ENCODE data around the gene SARS1.

- TF ChIP-seq, protein P1, sequence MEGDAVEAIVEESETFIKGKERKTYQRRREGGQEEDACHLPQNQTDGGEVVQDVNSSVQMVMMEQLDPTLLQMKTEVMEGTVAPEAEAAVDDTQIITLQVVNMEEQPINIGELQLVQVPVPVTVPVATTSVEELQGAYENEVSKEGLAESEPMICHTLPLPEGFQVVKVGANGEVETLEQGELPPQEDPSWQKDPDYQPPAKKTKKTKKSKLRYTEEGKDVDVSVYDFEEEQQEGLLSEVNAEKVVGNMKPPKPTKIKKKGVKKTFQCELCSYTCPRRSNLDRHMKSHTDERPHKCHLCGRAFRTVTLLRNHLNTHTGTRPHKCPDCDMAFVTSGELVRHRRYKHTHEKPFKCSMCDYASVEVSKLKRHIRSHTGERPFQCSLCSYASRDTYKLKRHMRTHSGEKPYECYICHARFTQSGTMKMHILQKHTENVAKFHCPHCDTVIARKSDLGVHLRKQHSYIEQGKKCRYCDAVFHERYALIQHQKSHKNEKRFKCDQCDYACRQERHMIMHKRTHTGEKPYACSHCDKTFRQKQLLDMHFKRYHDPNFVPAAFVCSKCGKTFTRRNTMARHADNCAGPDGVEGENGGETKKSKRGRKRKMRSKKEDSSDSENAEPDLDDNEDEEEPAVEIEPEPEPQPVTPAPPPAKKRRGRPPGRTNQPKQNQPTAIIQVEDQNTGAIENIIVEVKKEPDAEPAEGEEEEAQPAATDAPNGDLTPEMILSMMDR (IDR thresholded peaks at IDR 0.05; ENCODE audit: low read depth, low read length, missing input control), result no peak
- TF ChIP-seq RAD21 (IDR thresholded peaks at IDR 0.05), result no peak
- TF ChIP-seq, protein P2, sequence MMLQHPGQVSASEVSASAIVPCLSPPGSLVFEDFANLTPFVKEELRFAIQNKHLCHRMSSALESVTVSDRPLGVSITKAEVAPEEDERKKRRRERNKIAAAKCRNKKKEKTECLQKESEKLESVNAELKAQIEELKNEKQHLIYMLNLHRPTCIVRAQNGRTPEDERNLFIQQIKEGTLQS (IDR thresholded peaks at IDR 0.05), result no peak
- no peak for TF ChIP-seq GABPA (IDR thresholded peaks at IDR 0.05 in 1 of 2, conservative IDR thresholded peaks at IDR 0.05 in 1 of 2)
- no peak for TF ChIP-seq ZBTB33 (IDR thresholded peaks at IDR 0.05)
- TF ChIP-seq FOXA1 (IDR thresholded peaks at IDR 0.05), result no peak
- TF ChIP-seq TAF1 (conservative IDR thresholded peaks at IDR 0.05), result no peak
- TF ChIP-seq HNF4G (IDR thresholded peaks at IDR 0.05), result no peak
- no peak for TF ChIP-seq MAX (IDR thresholded peaks at IDR 0.05)
- TF ChIP-seq YY1 (IDR thresholded peaks at IDR 0.05), result no peak
- no peak for TF ChIP-seq JUND (IDR thresholded peaks at IDR 0.05)
- no peak for TF ChIP-seq RXRA (IDR thresholded peaks at IDR 0.05)
- TF ChIP-seq EGR1 (IDR thresholded peaks at IDR 0.05; ENCODE audit: low read depth in 2 of 2), result no peak
- TF ChIP-seq SP1 (IDR thresholded peaks at IDR 0.05), result no peak
Observed at GRCh38 chr1:109206339-109206738, 7.4 kb upstream of the SARS1 start.
